Measurements from ENCODE around the gene HOXC13. TPM values are rescaled to one million over a fixed set of nuclear protein-coding genes. Genes with fewer than 3 reads are reported as not detected.

Gene HOXC13
- total RNA-seq, 1 experiment from 2014 or later: not detected

- TF ChIP-seq CTCF (IDR thresholded peaks at IDR 0.05; ENCODE audit: unreplicated experiment): no peak
- no peak overlapping the region for H3K4me3 Mint-ChIP-seq (ENCODE audit: low read depth, unreplicated experiment)
- H3K4me1 Mint-ChIP-seq (ENCODE audit: low read depth, unreplicated experiment): peaks cover 9% of the 10 kb centered on the region
- no peaks in the 10 kb centered on the region for H3K36me3 Mint-ChIP-seq (ENCODE audit: insufficient read depth, unreplicated experiment)
- CTCF ChIA-PET: no interaction called here
- no peak overlapping the region for H3K27ac Mint-ChIP-seq (ENCODE audit: unreplicated experiment)
- DNase-seq: no peak
- no peaks in the 10 kb centered on the region for H3K9me3 Mint-ChIP-seq (ENCODE audit: low read depth, unreplicated experiment)
- BruUV-seq (replicated peaks): no TSS peak
- H3K27me3 Mint-ChIP-seq (ENCODE audit: unreplicated experiment): peaks cover 86% of the 10 kb centered on the region
- intact Hi-C loops (cut with micrococcal nuclease; ENCODE audit: unreplicated experiment): no loop called here
Measured at GRCh38 chr12:53956914-53957536, 18.4 kb downstream of the HOXC13 start.

- Mint-ChIP-seq H3K27ac (ENCODE audit: unreplicated experiment) (no peak overlapping the region), H3K4me3 (ENCODE audit: low read depth, unreplicated experiment) (no peak overlapping the region), H3K4me1 (ENCODE audit: low read depth, unreplicated experiment) (peaks cover 6% of the 10 kb centered on the region), H3K36me3 (ENCODE audit: insufficient read depth, unreplicated experiment) (no peaks in the 10 kb centered on the region), H3K27me3 (ENCODE audit: unreplicated experiment) (peaks cover 86% of the 10 kb centered on the region), H3K9me3 (ENCODE audit: low read depth, unreplicated experiment) (no peaks in the 10 kb centered on the region)
- CTCF ChIA-PET: interaction anchor here (0.6 kb wide), 1 partner anchor 8 kb away, joined by 3 read pairs; no protein-coding TSS in a partner anchor
- no TSS peak for BruUV-seq (replicated peaks)
- no peak for TF ChIP-seq CTCF (IDR thresholded peaks at IDR 0.05; ENCODE audit: unreplicated experiment)
- no peak for DNase-seq
- intact Hi-C loops (cut with micrococcal nuclease; ENCODE audit: unreplicated experiment): no loop called here
Measured at GRCh38 chr12:53958128-53958527, 19.5 kb downstream of the HOXC13 start.

GRCh38 chr12:53959314-53959713, 20.7 kb downstream of the HOXC13 start:
- Mint-ChIP-seq H3K36me3 (ENCODE audit: insufficient read depth, unreplicated experiment) (no peaks in the 10 kb centered on the region), H3K27ac (ENCODE audit: unreplicated experiment) (no peak overlapping the region), H3K9me3 (ENCODE audit: low read depth, unreplicated experiment) (no peaks in the 10 kb centered on the region), H3K27me3 (ENCODE audit: unreplicated experiment) (peaks cover 86% of the 10 kb centered on the region), H3K4me3 (ENCODE audit: low read depth, unreplicated experiment) (no peak overlapping the region), H3K4me1 (ENCODE audit: low read depth, unreplicated experiment) (no peaks in the 10 kb centered on the region)
- DNase-seq: no peak
- intact Hi-C loops (cut with micrococcal nuclease; ENCODE audit: unreplicated experiment): no loop called here
- no peak for TF ChIP-seq CTCF (IDR thresholded peaks at IDR 0.05; ENCODE audit: unreplicated experiment)
- CTCF ChIA-PET: interaction anchor here (0.6 kb wide), 1 partner anchor 1214 kb away, joined by 3 read pairs; no protein-coding TSS in a partner anchor
- BruUV-seq (replicated peaks): no TSS peak

GRCh38 chr12:53960187-53961024, 21.8 kb downstream of the HOXC13 start:
- TF ChIP-seq CTCF (IDR thresholded peaks at IDR 0.05; ENCODE audit: unreplicated experiment): no peak
- no peak for DNase-seq
- intact Hi-C loops (cut with micrococcal nuclease; ENCODE audit: unreplicated experiment): no loop called here
- no TSS peak for BruUV-seq (replicated peaks)
- no peak overlapping the region for H3K4me3 Mint-ChIP-seq (ENCODE audit: low read depth, unreplicated experiment)
- no peaks in the 10 kb centered on the region for H3K36me3 Mint-ChIP-seq (ENCODE audit: insufficient read depth, unreplicated experiment)
- no peaks in the 10 kb centered on the region for H3K9me3 Mint-ChIP-seq (ENCODE audit: low read depth, unreplicated experiment)
- CTCF ChIA-PET: no interaction called here
- H3K27ac Mint-ChIP-seq (ENCODE audit: unreplicated experiment): no peak overlapping the region
- peaks cover 3% of the 10 kb centered on the region for H3K4me1 Mint-ChIP-seq (ENCODE audit: low read depth, unreplicated experiment)
- peaks cover 86% of the 10 kb centered on the region for H3K27me3 Mint-ChIP-seq (ENCODE audit: unreplicated experiment)

All from Calu3 (cell line).